Measurements from ENCODE around the gene RXRA.
A peak's percentile ranks its signal among the peaks of the same experiment; 100 is the strongest.

The RXRA gene

DNA sequence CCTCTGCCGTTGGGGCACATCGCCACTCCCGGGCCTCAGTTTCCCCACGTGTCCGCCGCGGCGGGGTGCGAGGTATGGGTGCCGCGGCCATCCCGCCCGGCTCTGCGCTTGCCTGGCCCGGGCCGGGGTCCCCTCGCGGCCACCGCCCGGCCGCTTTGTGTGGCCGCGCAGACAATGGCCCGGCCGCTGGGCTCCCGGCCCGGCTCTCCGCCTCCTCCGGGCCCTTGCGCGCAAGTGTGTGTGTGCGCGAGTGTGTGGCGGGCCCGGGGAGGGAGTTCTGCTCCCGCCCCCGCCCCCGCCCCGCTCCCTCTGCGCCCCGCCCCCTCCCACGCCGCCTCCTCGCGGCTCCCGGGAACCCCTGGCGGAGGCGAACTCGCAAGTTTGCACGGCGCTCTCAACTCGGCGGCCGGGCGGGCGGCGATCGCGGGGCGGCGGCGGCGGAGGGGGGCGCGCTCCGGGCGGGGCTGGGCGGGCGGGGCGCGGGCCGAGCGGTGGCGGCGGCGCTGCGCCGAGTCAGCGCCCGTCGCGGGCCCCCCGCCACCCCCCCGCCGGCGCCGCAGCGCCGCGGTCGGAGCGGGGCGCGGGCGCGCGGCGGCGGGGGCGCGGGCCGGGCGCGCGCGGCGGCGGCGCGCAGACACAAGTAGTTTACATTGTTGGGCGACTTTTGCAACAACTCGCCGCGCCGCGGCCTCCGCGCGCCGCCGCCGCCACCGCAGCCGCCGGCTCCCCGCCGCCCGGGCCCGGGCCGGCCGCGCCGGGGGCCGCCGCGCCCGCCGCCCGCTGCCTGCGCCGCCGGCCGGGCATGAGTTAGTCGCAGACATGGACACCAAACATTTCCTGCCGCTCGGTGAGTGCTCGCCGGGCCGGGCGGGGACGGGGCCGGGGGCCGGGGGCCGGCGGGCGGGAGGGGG, at the start of gene RXRA:
Gene RXRA, plus strand, starts transcription at position 643 of the 911 bp plus-strand sequence. Its CDS starts 177 bp downstream, at position 820.
- peak within 1 kb of the TSS; percentile 95 for H3K27ac ChIP-seq
- DNase-seq (ENCODE audit: low read depth, low spot score) = peak; percentile 52

GRCh38 chr9:134278286-134278685, 48.0 kb upstream of the RXRA start:
- H3K27ac ChIP-seq = no peak overlapping the region
- no peak for DNase-seq (ENCODE audit: low read depth, low spot score)

- no peak overlapping the region for H3K27ac ChIP-seq
- DNase-seq (ENCODE audit: low read depth, low spot score) = no peak
Measured at GRCh38 chr9:134278974-134279640, 47.1 kb upstream of the RXRA start.

DNA sequence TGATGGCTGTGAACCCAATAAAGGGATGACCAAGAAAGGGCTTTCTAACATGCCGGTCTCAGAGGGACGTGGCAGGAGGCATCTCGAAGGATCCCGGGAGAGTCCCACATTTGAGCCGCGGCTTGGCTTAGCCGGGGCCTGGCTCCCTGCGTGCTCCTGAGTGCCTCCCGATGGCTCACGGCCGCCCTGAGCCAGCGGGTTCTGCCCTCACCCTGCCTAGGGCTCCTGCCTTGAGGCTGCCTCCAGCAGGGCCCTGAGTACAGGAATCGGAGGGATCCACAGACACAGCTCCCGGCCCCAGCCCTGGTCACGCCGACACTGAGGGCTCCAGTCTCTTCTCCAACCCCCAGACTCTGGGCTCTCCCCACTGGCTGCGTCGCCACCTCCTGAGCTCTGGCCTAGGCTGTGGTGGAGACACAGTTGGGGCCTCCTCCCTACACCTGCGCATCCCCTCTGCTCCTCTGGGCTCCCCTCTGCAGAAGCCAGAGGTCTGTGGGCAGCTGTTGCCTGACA, 44.1 kb upstream of the RXRA start:
- DNase-seq (ENCODE audit: low read depth, low spot score) = no peak
- no peak overlapping the region for H3K27ac ChIP-seq

DNA sequence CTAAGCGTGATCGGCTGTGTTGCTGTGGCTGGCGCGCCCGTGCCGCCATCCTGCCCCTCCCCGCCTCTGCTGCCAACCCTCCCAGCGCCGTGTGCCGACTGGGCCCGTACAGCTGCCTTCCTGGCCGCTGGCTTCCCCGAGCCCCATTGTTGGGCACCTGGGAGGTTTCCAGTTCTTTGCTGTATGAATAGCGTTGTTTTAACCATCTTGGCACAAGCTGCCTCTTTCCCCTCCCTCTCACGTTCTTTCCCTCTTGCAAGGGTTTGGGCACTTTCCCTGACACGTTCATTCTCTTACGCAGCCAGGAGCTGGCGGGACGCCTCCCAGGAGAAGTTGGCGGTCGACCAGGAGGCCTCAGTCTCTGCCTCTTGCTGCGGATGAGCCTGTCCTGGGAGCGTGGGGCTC, 43.1 kb upstream of the RXRA start:
- no peak overlapping the region for H3K27ac ChIP-seq
- DNase-seq (ENCODE audit: low read depth, low spot score) = peak; percentile 29

DNA sequence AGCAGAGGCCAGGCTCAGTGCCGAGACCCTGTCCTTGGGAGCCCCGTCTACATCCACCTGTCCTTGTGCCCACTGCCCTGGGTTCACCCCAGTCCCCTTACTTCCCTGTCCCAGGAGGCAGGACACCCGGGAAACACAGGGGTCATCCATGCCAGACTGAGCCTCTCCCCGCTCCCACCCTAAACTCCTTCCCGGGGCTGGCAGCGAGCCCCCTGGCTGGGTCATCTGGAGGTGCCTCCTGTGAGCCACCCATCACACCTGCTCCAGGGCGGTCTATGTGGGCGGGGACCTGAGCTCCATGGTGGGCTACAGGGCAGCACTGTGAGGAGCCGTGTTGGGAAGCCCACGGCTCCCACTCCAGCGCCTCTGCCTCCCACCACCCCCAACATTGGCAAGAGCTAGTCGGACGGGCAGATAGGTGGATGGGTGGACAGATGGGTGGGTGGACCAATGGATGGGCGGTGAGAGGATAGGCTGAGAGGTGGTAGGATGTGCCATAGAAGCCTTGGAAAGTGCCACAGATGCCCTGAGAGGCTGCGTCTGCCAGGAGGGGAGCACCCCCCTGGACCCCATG, 42.5 kb upstream of the RXRA start:
- DNase-seq (ENCODE audit: low read depth, low spot score) = no peak

DNA sequence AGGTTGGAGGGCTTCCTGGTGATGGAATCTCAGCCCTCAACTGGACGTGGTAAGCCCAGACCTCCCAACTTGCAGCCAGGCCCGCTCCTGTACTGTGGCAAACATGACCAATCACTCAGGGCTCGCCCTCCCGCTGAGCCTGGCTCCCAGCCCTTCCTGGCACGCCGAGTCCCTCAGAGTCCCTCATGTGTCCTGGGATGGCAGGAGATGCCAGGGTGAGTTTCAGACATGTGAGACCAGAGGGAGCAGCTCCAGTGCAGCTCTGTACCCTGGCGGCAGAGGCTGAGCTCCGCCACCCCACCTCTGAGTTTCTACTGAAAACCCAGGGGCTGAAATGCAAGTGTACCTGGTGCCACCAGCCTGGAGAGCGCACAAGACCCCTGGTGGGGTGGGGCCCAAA, 42.0 kb upstream of the RXRA start:
- no peak overlapping the region for H3K27ac ChIP-seq
- no peak for DNase-seq (ENCODE audit: low read depth, low spot score)

More for the DNA sequence above, 42.5 kb upstream of the RXRA start:
- H3K27ac ChIP-seq = no peak overlapping the region

GRCh38 chr9:134284741-134285140, 41.5 kb upstream of the RXRA start:
- no peak overlapping the region for H3K27ac ChIP-seq
- DNase-seq (ENCODE audit: low read depth, low spot score) = no peak

DNA sequence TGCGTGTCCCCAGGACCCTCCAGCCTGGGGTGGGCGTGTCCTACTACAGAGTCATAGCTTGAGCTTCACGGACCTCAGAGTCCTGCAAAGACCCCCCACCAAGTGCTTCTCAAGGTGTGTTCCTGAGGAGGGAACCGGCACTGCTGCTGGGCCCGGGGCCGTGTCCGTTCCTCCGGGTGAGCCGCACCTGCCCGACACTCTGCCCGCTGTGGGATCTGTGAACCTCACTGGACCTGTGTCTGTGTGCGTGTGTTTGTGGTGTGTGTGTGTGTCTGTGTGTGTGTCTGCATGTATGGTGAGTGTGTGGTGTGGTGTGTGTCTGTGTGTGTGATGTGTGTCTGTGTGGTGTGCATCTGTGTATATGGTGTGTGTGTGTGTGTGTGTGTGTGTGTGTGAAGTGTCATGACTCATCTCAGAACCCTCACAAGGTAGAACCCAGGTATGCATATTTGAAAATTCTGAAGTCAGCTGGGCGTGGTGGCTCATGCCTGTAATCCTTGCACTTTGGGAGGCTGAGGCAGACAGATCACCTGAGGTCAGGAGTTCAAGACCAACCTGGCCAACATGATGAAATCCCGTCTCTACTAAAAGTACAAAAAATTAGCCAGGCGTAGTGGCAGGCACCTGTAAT, 40.9 kb upstream of the RXRA start:
- DNase-seq (ENCODE audit: low read depth, low spot score) = peak; percentile 44
- no peak overlapping the region for H3K27ac ChIP-seq

DNA sequence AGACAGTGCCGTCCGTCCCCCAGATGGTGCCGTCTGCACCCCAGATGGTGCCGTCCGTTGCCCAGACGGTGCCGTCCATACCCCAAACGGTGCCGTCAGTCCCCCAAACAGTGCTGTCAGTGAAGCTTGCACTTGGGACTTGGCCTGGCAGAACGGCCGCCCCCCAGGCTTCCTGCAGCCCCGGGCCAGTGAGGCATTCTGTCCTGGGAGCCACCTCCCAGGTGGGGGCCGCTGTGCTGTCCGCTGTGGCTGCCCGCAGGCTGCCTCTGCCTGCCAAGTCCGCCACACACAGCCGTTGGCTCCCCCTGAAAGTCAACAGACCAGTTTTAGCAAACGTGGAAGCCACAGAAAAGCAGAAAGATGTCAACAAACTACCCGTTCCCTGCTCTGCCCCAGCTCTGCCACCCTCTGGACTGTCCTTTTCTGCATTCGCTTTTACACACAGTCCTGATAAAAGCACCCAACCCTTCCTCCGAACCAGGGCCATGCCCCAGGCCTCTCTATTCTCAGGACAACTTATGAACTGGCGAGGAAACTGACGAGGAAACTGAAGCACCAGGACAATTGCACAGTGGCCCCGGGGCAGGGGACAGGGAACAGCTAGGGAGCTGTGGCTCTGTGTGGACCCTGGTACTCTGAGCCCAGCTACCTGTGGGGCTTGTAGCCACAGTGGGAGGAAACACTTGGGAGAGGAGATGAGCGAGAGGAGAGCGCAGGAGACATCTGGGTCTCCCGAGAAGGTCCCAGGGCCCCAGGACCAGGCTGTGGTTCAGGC, 39.6 kb upstream of the RXRA start:
- H3K27ac ChIP-seq = no peak overlapping the region
- DNase-seq (ENCODE audit: low read depth, low spot score) = no peak

DNA sequence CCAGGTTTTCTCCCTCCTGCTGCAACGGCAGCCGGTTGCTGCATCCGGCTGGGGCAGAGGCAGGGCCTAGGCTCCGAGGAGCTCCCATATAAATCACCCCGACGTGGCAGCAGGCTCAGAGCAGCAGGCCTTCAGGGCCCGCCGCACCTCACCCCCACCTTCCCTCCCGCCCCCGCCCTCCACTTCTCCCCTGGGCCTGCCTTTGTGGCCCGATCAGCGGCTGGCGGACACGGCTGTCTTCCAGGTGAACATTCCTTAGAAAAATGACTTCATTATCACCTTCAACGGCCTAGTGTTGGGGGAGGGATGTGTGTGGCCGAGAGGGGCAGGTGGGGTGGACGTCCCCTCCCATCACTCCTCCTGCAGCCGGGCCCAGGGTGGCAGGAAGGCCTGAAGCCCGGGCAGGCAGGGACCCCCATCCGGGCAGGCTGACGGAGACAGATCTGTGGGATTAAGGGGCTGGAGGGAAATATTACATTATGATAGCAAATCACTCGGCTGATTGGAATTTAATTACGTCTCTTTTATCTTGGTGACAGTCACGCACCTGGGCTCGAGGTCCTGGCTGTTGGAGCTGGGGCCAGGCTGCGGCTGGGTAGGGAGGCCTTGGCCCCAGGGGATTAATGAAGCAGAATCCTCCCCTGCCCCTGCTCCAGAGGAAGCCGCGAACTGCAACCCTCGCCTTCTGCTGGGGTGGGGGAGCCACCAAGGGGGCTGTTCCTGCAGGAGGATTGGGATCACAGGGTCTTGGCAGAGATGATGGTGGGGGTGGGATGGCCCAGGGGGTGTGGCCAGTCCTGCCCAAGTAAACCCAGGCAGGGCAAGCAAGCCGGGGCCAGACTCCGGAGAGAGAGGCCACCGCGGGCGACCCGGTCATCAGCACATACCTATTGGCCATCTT, 38.4 kb upstream of the RXRA start:
- H3K27ac ChIP-seq = no peak overlapping the region

DNA sequence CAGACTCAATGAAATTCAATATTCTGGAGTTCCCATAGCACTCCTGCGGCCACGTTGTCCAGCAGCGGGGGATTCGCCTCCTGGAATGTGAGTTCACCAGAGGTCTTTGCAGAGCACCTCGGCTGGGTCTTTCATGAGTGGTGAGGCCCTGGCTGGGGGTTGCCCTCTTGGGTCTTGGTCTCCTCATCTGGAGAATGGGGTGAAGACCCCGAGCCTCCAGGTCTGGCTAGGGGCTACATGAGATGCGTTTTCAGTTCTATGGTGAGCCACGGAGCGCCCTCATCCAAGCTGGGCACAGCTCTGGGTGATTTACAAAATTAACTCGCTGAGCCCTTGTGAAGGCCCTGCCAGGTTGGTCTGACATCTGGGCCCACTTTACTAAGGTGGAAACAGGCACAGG, 37.5 kb upstream of the RXRA start:
- DNase-seq (ENCODE audit: low read depth, low spot score) = no peak
- no peak overlapping the region for H3K27ac ChIP-seq

More for the DNA sequence above, 38.4 kb upstream of the RXRA start:
- DNase-seq (ENCODE audit: low read depth, low spot score) = no peak

DNA sequence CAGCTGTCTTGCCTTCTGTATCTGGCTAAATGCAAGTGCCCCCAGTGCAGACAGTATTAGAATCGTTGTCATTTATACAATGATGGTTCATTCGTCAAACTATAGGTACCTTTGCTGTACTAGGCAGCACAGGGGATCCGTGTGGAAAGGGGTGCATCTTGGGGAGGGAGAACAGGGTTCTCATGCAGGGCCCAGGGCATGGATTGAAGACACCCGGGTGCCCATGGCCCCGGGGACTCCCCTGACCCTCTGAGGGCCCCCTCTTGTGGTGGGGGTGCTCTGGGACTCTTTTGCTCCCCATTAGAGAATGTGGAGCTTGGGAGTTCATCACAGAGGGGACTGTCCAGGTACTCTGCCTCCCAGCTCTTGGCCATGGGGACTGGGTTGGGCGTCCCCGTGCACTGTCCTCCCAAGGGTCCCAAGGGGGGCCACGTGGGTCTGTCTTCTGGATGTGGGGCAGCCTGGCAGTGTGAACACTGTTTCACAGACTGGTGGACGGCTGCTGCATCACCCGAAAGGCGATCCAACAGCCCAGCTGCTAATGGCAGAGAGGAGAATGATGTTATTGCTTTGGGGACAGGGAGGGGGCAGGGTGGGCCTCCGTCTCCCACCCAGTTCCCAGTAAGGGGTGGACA, 36.9 kb upstream of the RXRA start:
- no peak for DNase-seq (ENCODE audit: low read depth, low spot score)
- no peak overlapping the region for H3K27ac ChIP-seq

DNA sequence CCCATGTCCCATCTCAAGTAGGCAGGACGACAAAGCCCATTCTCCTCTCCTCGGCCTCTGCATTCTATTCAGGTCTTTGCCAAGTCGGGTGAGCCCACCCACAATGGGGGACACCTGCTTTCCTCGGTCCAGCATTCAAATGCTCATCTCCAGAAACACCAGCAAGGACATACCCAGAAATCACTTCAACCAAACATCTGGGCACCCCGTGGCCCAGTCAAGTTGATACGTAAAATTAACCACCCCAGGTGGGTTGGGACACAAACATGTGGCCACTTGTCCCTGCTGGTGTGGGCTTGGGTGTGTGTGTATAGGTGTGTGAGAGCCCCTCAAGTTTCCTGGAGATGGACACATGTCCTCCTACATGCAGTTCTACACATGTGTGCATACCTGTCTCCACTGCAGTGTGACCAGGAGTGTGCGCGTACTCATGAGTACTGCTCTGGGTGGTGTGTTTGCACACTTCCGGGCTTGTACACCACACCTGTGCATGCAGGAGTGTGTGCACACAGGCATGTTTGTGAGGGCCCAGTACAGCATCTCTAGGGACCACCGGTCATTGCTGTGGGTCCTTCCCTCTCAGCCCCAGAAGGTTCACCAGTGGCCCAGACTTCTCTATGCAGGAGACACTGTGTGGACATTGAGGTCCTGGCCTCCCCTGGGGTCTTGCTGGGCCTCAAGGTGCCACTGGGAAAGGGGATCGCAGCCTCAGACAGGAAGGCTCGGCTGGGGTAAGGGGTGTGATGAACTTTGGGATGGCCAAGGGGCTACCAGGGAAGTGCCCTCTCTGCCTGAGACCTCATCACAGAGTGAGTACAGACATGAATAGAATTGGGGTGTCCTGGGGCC, 35.4 kb upstream of the RXRA start:
- H3K27ac ChIP-seq = no peak overlapping the region
- DNase-seq (ENCODE audit: low read depth, low spot score) = no peak

DNA sequence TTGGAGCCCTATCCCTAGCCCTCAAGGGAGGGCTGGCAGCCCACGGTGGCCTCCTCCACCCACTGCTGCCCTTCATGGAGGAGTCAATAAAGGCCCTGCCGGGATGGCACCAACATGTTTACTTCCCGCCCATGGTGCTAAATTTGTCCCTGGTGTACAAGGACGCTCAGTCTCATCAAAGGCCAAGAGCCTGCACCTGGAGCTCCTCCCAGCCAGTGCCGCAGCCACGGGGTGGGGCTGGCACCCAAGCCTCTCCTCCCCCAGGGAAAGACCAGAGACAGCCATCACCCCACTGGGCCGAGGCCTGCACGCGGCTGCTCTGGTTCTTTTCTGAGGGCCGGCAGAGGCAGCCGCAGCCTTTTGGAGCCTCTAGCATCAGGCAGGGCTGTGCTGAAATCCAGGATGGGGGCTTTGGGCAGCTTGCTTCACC, 34.8 kb upstream of the RXRA start:
- DNase-seq (ENCODE audit: low read depth, low spot score) = no peak

GRCh38 chr9:134291961-134292871, 34.0 kb upstream of the RXRA start:
- no peak for DNase-seq (ENCODE audit: low read depth, low spot score)
- no peak overlapping the region for H3K27ac ChIP-seq

More for the DNA sequence above, 34.8 kb upstream of the RXRA start:
- no peak overlapping the region for H3K27ac ChIP-seq

Data from epithelial cell of prostate (primary cell).